Left ventricle myocardium inferior (tissue), 1 donor: ENCODE data around the gene AARS2. TPM values are rescaled to one million over a fixed set of nuclear protein-coding genes. Genes with fewer than 3 reads are reported as not detected.
"Not testable (repeated sequence)": the region's sequence is repeated elsewhere in the genome, so short reads cannot be mapped to it uniquely, and the experiment has no call there.

Experiments used
- DNase-seq: peaks from one replicate; pipeline ENCODE4 v3.0.0-alpha.2; 2020
- H3K27ac ChIP-seq: fragments of 200-600 bp; replicated peaks from 2 replicates; pipeline ENCODE4 v1.8.0; 2021
- H3K27me3 ChIP-seq: fragments of 200-600 bp; 2 replicates; pipeline ENCODE4 v1.8.0; 2021; ENCODE audit warnings: low read depth
- H3K36me3 ChIP-seq: fragments of 200-600 bp; 2 replicates; pipeline ENCODE4 v1.8.0; 2021
- H3K4me1 ChIP-seq: fragments of 200-600 bp; 2 replicates; pipeline ENCODE4 v1.8.0; 2021
- H3K4me3 ChIP-seq: fragments of 200-600 bp; 2 replicates; pipeline ENCODE4 v1.8.0; 2021; ENCODE audit warnings: mild to moderate bottlenecking, moderate library complexity
- H3K9me3 ChIP-seq: fragments of 200-600 bp; replicated peaks from 2 replicates; pipeline ENCODE4 v1.8.0; 2021
- CTCF ChIP-seq: fragments of 200-600 bp; IDR thresholded peaks from 2 replicates; pipeline ENCODE4 v1.8.0; 2021; ENCODE audit warnings: antibody characterized with exemption, mild to moderate bottlenecking, borderline replicate concordance
- intact Hi-C: fragments of 100-400 bp; cut with micrococcal nuclease; formaldehyde crosslinking; loops from one replicate; pipeline ENCODE4 v1.11.0; 2022
- total RNA-seq: library from RNA; stranded (reverse); fragmentation: NEBNext Ultra II Directional; extraction: Animal tissue kit (Norgen Biotek cat#: 25700); gene quantifications from one replicate; pipeline ENCODE4 v1.2.1, GENCODE V29; 2021
- donor health status: DM: no; HTN: yes; CAD: no; lungs with severe emphysema.

Gene AARS2
- total RNA-seq, 1 donor from 2014 or later, result 10.6 TPM

- H3K4me3 ChIP-seq, result no peak overlapping the region
- DNase-seq, result no peak
- intact Hi-C loops, result loop anchor here (10.0 kb wide), 1 partner anchor 241 kb away; no protein-coding TSS in a partner anchor
- H3K9me3 ChIP-seq, result no peaks in the 10 kb centered on the region
- H3K27me3 ChIP-seq, result peaks cover 51% of the 10 kb centered on the region
- TF ChIP-seq CTCF, result no peak
- no peaks in the 10 kb centered on the region for H3K36me3 ChIP-seq
- H3K4me1 ChIP-seq, result no peaks in the 10 kb centered on the region
- no peak overlapping the region for H3K27ac ChIP-seq
Observed at GRCh38 chr6:44335631-44336030, 22.5 kb upstream of the AARS2 start.

- Histone ChIP-seq H3K27ac (no peak overlapping the region), H3K9me3 (no peaks in the 10 kb centered on the region), H3K4me3 (no peak overlapping the region), H3K36me3 (no peaks in the 10 kb centered on the region), H3K27me3 (peaks cover 68% of the 10 kb centered on the region), H3K4me1 (no peaks in the 10 kb centered on the region)
- TF ChIP-seq CTCF, result no peak
- intact Hi-C loops, result loop anchor here (10.0 kb wide), 1 partner anchor 239 kb away; no protein-coding TSS in a partner anchor
- DNase-seq, result no peak
Observed at GRCh38 chr6:44333942-44334341, 20.8 kb upstream of the AARS2 start.

- Histone ChIP-seq H3K9me3 (no peaks in the 10 kb centered on the region), H3K27me3 (peaks cover 71% of the 10 kb centered on the region), H3K36me3 (no peaks in the 10 kb centered on the region), H3K27ac (no peak overlapping the region), H3K4me3 (no peak overlapping the region), H3K4me1 (no peaks in the 10 kb centered on the region)
- no peak for TF ChIP-seq CTCF
- intact Hi-C loops, result loop anchor here (10.0 kb wide), 1 partner anchor 239 kb away; no protein-coding TSS in a partner anchor
- no peak for DNase-seq
Observed at GRCh38 chr6:44333273-44333919, 20.2 kb upstream of the AARS2 start.

- TF ChIP-seq CTCF, result no peak
- Histone ChIP-seq H3K9me3 (no peaks in the 10 kb centered on the region), H3K4me3 (no peak overlapping the region), H3K36me3 (no peaks in the 10 kb centered on the region), H3K27me3 (peaks cover 79% of the 10 kb centered on the region), H3K27ac (no peak overlapping the region), H3K4me1 (no peaks in the 10 kb centered on the region)
- intact Hi-C loops, result loop anchor here (10.0 kb wide), 1 partner anchor 238 kb away; no protein-coding TSS in a partner anchor
- no peak for DNase-seq
Observed at GRCh38 chr6:44332585-44332984, 19.4 kb upstream of the AARS2 start.

GRCh38 chr6:44329858-44330257 is 16.7 kb upstream of the AARS2 start:
- H3K27me3 ChIP-seq, result peaks cover 84% of the 10 kb centered on the region
- H3K4me1 ChIP-seq, result no peaks in the 10 kb centered on the region
- H3K9me3 ChIP-seq, result no peaks in the 10 kb centered on the region
- no peak for TF ChIP-seq CTCF
- intact Hi-C loops, result loop anchor here (10.0 kb wide), 1 partner anchor 235 kb away; no protein-coding TSS in a partner anchor
- H3K27ac ChIP-seq, result no peak overlapping the region
- H3K36me3 ChIP-seq, result no peaks in the 10 kb centered on the region
- DNase-seq, result no peak
- no peak overlapping the region for H3K4me3 ChIP-seq

GRCh38 chr6:44328203-44328602 is 15.1 kb upstream of the AARS2 start:
- H3K4me1 ChIP-seq, H3K9me3 ChIP-seq, H3K27ac ChIP-seq, intact Hi-C loops, H3K36me3 ChIP-seq, H3K4me3 ChIP-seq, DNase-seq: not testable (repeated sequence)
- peaks cover 70% of the 10 kb centered on the region for H3K27me3 ChIP-seq
